ENCODE results near the gene SCRN2. TPM values are rescaled to one million over a fixed set of nuclear protein-coding genes. Genes with fewer than 3 reads are reported as not detected.

SCRN2 gene
- total RNA-seq, 3 donors from 2014 or later (not counting 1 experiment from before 2014, with no cell fraction given) = 33.7 to 38.0 (median 35.7) TPM

DNA sequence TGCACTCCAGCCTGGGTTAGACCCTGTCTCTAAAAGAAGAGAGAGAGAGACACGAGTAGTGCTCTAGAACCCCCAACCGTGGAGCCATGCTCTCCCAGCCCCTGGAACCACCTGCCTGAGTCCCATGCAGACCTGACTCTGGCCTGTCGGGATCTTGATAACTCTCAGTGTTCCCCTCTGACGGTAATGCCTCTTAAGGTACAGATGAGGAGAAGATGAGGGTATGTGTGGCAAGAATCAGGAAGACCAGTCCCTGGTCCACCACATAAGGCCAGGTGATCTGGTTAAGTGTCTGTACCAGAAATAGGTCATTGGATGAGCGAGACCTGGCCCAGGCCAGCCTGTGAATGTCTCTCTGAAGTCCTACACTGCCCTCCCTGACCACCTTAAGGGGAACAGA lies 37.9 kb downstream of the SCRN2 start:
- intact Hi-C loops (cut with micrococcal nuclease) = no loop called here
- H3K27ac ChIP-seq (ENCODE audit: low read length) = no peak overlapping the region
- no peaks in the 10 kb centered on the region for H3K9me3 Mint-ChIP-seq
- WGBS (ENCODE audit: insufficient coverage) = 58% methylated on average over 5 of the region's 5 CpGs
- H3K27me3 Mint-ChIP-seq (ENCODE audit: low read depth in 2 of 2) = no peaks in the 10 kb centered on the region
- H3K27ac Mint-ChIP-seq = no peak overlapping the region
- H3K4me1 Mint-ChIP-seq = no peaks in the 10 kb centered on the region
- H3K4me3 Mint-ChIP-seq = no peak overlapping the region
- no peaks in the 10 kb centered on the region for H3K4me1 ChIP-seq (ENCODE audit: control insufficient read depth, insufficient read depth, low read length)
- no peaks in the 10 kb centered on the region for H3K36me3 Mint-ChIP-seq
- peaks cover 14% of the 10 kb centered on the region for H3K36me3 ChIP-seq (ENCODE audit: control insufficient read depth, insufficient read depth, low read length)
- H3K9me3 ChIP-seq (ENCODE audit: control insufficient read depth, insufficient read depth, low read length) = no peaks in the 10 kb centered on the region
- no peak for ATAC-seq
- no peak overlapping the region for H3K4me3 ChIP-seq (ENCODE audit: low read length)
- TF ChIP-seq, protein P1, sequence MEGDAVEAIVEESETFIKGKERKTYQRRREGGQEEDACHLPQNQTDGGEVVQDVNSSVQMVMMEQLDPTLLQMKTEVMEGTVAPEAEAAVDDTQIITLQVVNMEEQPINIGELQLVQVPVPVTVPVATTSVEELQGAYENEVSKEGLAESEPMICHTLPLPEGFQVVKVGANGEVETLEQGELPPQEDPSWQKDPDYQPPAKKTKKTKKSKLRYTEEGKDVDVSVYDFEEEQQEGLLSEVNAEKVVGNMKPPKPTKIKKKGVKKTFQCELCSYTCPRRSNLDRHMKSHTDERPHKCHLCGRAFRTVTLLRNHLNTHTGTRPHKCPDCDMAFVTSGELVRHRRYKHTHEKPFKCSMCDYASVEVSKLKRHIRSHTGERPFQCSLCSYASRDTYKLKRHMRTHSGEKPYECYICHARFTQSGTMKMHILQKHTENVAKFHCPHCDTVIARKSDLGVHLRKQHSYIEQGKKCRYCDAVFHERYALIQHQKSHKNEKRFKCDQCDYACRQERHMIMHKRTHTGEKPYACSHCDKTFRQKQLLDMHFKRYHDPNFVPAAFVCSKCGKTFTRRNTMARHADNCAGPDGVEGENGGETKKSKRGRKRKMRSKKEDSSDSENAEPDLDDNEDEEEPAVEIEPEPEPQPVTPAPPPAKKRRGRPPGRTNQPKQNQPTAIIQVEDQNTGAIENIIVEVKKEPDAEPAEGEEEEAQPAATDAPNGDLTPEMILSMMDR (IDR thresholded peaks at IDR 0.05) = no peak
- H3K27me3 ChIP-seq (ENCODE audit: control insufficient read depth, insufficient read depth, low read length) = no peaks in the 10 kb centered on the region
- no peak for DNase-seq

DNA sequence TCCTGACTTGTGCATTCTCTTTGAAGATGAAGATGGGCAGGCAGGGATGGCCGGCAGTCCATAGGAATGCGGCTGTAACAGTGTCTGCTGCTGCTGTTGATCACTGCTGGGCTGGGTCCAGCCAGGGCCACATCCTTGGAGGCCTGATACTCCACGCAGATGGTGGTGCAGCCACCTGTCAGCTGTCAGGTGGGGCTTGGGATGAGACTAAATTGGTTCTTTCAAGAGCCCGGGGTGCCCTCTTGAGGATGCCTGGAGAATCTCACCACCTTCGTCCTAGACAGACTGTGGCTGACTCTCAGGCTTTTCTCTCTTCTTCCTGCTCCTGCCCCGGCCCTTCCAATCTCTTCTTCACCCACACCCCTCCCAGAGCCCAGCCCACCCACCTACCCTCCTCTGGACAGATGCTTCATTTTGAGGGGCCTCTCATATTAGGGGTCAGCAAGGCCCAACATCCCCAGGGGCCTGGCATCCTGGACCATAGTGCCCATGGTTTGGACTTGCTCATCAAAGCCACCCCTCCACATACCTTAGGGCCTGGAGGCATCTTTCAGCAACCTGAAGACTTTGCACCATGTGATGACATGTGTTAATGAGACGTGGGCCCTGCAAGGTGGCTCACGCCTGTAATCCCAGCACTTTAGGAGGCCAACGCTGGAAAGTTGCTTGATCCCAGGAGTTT lies 38.6 kb downstream of the SCRN2 start:
- Histone ChIP-seq H3K36me3 (ENCODE audit: control insufficient read depth, insufficient read depth, low read length) (peaks cover 7% of the 10 kb centered on the region), H3K27ac (ENCODE audit: low read length) (no peak overlapping the region), H3K4me3 (ENCODE audit: low read length) (no peak overlapping the region), H3K9me3 (ENCODE audit: control insufficient read depth, insufficient read depth, low read length) (no peaks in the 10 kb centered on the region), H3K27me3 (ENCODE audit: control insufficient read depth, insufficient read depth, low read length) (no peaks in the 10 kb centered on the region), H3K4me1 (ENCODE audit: control insufficient read depth, insufficient read depth, low read length) (no peaks in the 10 kb centered on the region)
- Mint-ChIP-seq H3K36me3 (no peaks in the 10 kb centered on the region), H3K9me3 (no peaks in the 10 kb centered on the region), H3K27me3 (ENCODE audit: low read depth in 2 of 2) (no peaks in the 10 kb centered on the region), H3K4me1 (no peaks in the 10 kb centered on the region), H3K4me3 (no peak overlapping the region), H3K27ac (peak overlapping the region in 1 of 2 donors; percentile 67)
- ATAC-seq (peak; percentile 66 to 91 (median 84)), DNase-seq (peak in 1 of 2 donors; percentile 76)
- WGBS (ENCODE audit: insufficient coverage) = 38% methylated on average over 9 of the region's 9 CpGs
- intact Hi-C loops (cut with micrococcal nuclease) = loop anchor here (1.0 kb wide), 1 partner anchor 138 kb away; no protein-coding TSS in a partner anchor
- TF ChIP-seq, protein P1 (IDR thresholded peaks at IDR 0.05) = peak; percentile 72

DNA sequence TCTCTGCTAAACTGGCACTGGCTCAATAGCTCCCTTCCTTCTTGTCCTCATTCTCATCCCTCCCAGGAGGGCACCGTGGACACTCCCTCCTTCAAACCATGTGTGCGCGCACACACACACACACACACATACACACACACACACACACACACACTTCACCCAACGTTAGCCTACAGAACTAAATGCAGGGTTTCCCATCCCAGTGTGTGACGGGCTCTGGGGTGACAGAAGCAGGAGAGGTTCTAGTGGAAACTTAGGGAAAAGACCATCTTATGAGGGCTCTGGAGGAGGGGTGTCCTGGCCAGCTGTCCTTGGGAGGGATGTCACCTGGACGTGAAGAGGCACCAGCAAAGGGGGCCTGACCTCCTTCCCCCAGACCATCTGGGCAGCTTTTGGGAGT lies 39.2 kb downstream of the SCRN2 start:
- no peak overlapping the region for H3K27ac ChIP-seq (ENCODE audit: low read length)
- WGBS (ENCODE audit: insufficient coverage) = 65% methylated on average over 5 of the region's 6 CpGs
- no peaks in the 10 kb centered on the region for H3K36me3 Mint-ChIP-seq
- DNase-seq = no peak
- no peaks in the 10 kb centered on the region for H3K27me3 ChIP-seq (ENCODE audit: control insufficient read depth, insufficient read depth, low read length)
- no peaks in the 10 kb centered on the region for H3K9me3 Mint-ChIP-seq
- TF ChIP-seq, protein P1 (IDR thresholded peaks at IDR 0.05) = no peak
- H3K9me3 ChIP-seq (ENCODE audit: control insufficient read depth, insufficient read depth, low read length) = no peaks in the 10 kb centered on the region
- no peak for ATAC-seq
- intact Hi-C loops (cut with micrococcal nuclease) = loop anchor here (1.0 kb wide), 1 partner anchor 138 kb away; no protein-coding TSS in a partner anchor
- H3K27ac Mint-ChIP-seq = peak overlapping the region in 1 of 2 donors; percentile 67
- no peak overlapping the region for H3K4me3 Mint-ChIP-seq
- no peak overlapping the region for H3K4me3 ChIP-seq (ENCODE audit: low read length)
- H3K4me1 Mint-ChIP-seq = no peaks in the 10 kb centered on the region
- peaks cover under 1% of the 10 kb centered on the region for H3K36me3 ChIP-seq (ENCODE audit: control insufficient read depth, insufficient read depth, low read length)
- H3K27me3 Mint-ChIP-seq (ENCODE audit: low read depth in 2 of 2) = no peaks in the 10 kb centered on the region
- no peaks in the 10 kb centered on the region for H3K4me1 ChIP-seq (ENCODE audit: control insufficient read depth, insufficient read depth, low read length)

Data from natural killer cell (primary cell).